ENCODE results near the gene IRS2.

GRCh38 chr13:109783447-109783814 lies 3.0 kb downstream of the IRS2 start:
- TF ChIP-seq, protein P1, sequence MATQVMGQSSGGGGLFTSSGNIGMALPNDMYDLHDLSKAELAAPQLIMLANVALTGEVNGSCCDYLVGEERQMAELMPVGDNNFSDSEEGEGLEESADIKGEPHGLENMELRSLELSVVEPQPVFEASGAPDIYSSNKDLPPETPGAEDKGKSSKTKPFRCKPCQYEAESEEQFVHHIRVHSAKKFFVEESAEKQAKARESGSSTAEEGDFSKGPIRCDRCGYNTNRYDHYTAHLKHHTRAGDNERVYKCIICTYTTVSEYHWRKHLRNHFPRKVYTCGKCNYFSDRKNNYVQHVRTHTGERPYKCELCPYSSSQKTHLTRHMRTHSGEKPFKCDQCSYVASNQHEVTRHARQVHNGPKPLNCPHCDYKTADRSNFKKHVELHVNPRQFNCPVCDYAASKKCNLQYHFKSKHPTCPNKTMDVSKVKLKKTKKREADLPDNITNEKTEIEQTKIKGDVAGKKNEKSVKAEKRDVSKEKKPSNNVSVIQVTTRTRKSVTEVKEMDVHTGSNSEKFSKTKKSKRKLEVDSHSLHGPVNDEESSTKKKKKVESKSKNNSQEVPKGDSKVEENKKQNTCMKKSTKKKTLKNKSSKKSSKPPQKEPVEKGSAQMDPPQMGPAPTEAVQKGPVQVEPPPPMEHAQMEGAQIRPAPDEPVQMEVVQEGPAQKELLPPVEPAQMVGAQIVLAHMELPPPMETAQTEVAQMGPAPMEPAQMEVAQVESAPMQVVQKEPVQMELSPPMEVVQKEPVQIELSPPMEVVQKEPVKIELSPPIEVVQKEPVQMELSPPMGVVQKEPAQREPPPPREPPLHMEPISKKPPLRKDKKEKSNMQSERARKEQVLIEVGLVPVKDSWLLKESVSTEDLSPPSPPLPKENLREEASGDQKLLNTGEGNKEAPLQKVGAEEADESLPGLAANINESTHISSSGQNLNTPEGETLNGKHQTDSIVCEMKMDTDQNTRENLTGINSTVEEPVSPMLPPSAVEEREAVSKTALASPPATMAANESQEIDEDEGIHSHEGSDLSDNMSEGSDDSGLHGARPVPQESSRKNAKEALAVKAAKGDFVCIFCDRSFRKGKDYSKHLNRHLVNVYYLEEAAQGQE (IDR thresholded peaks at IDR 0.05; ENCODE audit: insufficient read depth in 1 of 2, low read depth in 2 of 2, low read length in 2 of 2), result no peak
- TF ChIP-seq TAF1 (IDR thresholded peaks at IDR 0.05; ENCODE audit: borderline replicate concordance, insufficient read depth, low read length), result no peak
- TF ChIP-seq POLR2AphosphoS5 (IDR thresholded peaks at IDR 0.05; ENCODE audit: low read depth, low read length), result no peak
- TF ChIP-seq SIN3A (IDR thresholded peaks at IDR 0.05; ENCODE audit: borderline replicate concordance, insufficient read depth, low read length), result no peak
- no peak for TF ChIP-seq FOXP2 (optimal IDR thresholded peaks at IDR 0.05; ENCODE audit: borderline replicate concordance, extremely low read depth, extremely low read length, insufficient read depth)
